NCI-H1092 (cell line): ENCODE results near the gene AARSD1.
"Not testable (repeated sequence)": the region's sequence is repeated elsewhere in the genome, so short reads cannot be mapped to it uniquely, and the experiment has no call there.

Experiments
- DNase-seq: peaks from one replicate; lab custom pipeline; 2025; lab: John Stamatoyannopoulos, UW

AARSD1 gene, protein sequence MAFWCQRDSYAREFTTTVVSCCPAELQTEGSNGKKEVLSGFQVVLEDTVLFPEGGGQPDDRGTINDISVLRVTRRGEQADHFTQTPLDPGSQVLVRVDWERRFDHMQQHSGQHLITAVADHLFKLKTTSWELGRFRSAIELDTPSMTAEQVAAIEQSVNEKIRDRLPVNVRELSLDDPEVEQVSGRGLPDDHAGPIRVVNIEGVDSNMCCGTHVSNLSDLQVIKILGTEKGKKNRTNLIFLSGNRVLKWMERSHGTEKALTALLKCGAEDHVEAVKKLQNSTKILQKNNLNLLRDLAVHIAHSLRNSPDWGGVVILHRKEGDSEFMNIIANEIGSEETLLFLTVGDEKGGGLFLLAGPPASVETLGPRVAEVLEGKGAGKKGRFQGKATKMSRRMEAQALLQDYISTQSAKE

DNA sequence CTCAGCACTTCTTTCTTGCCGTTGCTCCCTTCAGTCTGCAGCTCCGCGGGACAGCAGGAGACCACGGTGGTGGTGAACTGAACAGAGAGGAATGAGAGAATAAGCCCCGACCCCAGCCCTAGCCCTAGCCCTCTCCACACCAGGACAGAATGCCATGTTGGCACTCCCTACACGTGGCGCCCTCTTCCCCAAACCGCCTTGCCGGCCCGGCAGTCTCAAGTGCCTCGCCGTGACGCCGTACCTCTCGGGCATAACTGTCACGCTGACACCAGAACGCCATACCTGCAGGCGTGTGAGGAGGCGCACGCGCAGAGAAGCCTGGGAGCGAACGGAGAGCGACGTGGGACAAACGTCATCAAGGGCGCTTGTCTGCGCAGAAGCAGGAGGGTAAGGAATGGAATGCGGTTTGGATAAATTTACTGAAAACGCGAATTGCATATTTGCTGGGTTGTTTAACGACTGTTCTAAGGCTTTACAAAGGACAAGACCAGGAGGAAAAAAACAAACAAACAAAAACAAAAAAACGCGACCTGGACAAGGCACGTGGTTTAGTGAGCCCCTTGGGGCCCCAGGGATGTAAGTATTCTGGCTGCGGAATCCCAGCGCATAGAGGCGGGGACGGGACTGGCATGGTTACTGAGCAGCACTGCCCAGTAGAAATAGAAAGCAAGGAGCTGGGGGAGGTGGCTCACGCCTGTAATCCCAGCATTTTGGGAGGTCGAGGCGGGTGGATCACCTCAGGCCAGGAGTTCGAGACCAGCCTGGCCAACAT is at the start of gene AARSD1:
TSS of gene AARSD1 (minus strand) at position 294 of the 772 bp plus-strand sequence. CDS start at position 280, 14 bp downstream.
- DNase-seq: peak; percentile 90

DNA sequence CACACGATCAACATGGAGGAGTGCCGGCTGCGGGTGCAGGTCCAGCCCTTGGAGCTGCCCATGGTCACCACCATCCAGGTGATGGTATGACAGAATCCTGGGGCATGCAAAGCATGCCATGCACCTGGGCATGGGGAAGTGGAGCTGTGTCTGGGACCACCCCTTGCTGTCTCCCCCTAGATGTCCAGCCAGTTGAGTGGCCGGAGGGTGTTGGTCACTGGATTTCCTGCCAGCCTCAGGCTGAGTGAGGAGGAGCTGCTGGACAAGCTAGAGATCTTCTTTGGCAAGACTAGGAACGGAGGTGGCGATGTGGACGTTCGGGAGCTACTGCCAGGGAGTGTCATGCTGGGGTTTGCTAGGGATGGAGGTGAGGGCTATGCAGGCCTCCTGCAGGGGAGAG is 49.0 kb upstream of the AARSD1 start:
- no peak for DNase-seq

DNA sequence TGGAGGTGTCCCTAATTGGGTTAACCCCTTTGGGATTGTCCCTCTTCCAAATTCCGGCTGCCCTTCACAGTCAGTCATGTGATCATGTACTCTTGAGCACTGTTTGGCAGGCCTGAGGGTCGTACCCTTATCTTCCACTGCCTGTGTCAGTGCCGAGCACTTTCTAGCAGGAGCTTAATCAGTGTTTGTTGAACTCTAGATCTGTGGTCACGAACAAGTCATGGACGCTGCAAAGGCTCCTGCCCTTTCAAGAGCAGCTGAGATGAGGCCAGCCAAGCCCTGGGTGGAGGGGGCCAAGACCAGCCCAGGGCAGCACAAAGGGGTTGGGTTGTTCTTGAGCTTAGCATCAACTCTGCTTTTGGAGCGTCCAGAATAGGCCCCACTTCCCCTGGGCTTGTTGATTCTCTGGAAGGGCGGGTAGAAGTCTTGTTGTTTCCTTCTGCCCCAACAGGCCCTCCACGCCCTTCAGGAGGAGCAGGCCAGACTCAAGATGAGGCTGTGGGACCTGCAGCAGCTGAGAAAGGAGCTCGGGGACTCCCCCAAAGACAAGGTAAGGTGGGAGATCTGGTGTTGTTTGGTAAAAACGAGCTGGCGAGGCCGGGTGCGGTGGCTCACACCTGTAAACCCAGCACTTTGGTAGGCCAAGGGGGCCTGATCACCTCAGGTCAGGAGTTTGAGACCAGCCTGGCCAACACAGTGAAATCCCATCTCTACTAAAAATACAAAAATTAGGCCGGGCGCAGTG is 47.6 kb upstream of the AARSD1 start:
- no peak for DNase-seq

DNA sequence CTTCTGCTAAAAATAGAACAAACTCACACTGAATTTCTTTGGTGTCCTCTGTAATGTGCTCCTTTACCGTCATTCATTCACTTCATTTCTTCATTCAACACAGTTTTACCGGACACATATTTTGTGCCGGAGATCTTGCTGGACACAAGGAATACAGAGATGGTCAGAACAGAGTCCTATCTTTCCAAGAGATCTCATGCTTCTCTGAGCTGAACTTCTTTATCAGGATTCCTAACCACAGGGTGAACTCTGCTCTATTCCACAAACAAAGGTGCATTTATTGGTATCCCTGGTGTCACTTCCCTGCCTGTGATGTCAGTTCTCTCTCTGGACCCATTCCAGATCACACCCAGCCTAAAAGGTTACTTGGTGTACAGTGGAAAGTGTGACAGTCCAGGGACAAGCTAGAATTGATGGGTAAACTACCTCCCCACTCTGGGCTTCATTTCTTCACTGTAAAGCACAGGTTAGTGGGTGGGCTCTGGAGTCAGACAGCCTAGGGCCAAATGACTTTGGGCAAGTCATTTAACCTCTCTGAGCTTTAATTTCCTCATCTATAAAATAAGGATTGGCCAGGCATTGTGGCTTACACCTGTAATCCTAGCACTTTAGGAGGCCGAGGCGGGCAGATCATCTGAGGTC is 46.5 kb upstream of the AARSD1 start:
- no peak for DNase-seq

DNA sequence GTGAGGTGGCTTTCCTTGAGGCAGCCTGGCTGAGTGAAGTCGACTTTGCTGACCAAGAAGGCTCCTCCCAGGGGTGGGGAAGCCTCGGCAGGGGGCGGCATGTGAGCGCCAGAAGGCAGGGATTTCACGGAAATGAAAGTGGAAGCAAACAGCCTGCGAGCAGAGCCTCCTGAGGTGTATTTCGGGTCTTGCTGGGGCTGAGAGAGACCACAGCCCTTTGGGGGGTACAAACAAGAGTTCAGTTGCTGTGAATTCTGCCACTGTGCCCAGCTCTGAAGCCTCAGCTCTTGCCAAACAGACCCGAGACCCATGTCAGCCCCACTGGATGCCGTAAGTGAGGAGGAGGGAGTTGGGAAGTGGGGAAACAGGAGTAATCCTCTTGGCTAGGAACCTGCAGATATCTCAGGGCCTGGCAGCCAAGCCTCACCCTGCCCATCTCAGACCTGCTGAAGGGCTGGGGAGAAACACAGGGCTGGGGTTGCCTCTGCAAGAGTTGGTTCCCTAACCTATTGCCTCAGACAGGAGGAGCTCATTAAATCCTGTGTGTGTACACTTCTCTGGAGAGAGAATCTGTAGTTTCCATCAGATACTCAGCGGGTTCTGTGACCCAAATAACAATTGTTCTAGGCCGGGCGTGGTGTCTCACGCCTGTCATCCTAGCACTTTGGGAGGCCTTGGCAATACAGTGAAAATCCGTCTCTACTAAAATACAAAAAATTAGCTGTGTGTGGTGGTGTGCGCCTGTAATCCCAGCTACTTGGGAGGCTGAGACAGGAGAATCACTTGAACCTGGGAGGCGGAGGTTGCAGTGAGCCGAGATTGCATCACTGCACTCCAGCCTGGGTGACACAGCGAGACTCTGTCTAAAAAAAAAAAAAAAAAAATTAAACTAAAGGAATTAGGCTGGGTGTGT is 42.6 kb upstream of the AARSD1 start, which contains the start of gene IFI35:
TSS of gene IFI35 (plus strand) at position 146 of the 913 bp plus-strand sequence. CDS start at position 310, 164 bp downstream.
- no peak for DNase-seq

DNA sequence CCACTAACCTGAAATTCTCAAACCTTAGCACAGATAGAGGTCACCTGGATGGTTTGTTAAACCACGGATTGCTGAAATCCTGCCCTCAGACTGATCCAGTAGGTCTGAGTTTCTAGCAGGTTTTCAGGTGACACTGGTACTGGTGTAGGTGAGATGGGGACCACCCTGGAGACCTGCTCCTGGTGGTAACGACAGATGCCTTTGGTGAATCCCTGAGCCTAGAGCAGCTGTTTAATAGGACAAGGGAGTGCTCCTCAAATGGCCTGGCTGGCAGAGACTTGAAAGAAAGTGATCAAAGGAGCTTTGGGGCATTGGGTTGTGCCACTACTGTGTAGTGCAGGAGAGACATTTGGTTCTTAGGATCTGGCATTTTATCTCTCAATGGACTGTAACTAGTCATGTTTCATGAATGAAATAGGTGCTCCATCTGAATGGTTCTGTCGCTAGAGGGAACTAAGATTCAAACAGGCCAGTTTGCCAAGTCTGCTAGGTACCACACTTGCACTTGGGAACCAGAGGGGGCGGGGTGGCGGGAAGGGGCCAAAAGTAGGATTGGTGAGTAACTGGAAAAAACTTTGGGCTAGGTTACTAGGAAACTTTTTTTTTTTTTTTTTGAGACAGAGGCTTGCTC is 39.4 kb upstream of the AARSD1 start:
- no peak for DNase-seq

DNA sequence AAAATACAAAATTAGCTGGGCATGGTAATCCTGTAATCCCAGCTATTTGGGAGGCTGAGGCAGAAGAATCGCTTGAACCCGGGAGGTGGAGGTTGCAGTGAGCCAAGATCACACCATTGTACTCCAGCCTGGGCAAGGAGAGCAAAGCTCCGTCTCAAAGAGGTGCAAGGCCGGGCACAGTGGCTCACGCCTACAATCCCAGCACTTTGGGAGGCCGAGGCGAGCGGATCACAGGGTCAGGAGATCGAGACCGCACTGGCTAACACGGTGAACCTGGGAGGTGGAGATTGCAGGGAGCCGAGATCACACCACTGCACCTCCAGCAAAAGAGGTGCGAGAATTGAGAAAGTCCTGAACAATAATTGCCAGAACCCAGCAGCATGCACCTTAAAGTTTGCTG is 36.6 kb upstream of the AARSD1 start:
- DNase-seq: not testable (repeated sequence)

DNA sequence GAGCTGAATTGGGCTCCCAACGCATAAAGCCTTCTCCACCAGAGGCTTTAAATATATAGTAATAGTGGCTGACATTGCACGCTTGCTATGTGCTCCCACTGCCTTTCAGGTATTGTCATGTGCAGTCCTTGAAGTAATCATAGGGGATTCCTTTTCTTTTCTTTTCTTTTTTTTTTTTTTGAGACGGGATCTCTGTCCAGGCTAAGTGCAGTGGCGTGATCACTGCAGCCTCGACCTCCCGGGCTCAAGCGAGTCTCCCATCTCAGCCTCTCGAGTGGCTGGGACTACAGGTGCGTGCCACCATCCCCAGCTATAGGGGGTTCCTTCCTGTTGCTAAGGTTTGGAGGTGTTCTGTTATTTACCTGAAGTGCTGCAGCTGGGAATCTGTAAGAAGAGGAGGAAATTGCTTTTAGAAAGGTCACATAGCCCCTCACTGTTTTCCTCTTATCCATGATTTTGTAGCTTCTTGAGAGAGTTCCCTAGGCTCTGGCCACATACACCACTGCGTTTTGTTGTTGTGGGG is 34.8 kb upstream of the AARSD1 start:
- DNase-seq: no peak

DNA sequence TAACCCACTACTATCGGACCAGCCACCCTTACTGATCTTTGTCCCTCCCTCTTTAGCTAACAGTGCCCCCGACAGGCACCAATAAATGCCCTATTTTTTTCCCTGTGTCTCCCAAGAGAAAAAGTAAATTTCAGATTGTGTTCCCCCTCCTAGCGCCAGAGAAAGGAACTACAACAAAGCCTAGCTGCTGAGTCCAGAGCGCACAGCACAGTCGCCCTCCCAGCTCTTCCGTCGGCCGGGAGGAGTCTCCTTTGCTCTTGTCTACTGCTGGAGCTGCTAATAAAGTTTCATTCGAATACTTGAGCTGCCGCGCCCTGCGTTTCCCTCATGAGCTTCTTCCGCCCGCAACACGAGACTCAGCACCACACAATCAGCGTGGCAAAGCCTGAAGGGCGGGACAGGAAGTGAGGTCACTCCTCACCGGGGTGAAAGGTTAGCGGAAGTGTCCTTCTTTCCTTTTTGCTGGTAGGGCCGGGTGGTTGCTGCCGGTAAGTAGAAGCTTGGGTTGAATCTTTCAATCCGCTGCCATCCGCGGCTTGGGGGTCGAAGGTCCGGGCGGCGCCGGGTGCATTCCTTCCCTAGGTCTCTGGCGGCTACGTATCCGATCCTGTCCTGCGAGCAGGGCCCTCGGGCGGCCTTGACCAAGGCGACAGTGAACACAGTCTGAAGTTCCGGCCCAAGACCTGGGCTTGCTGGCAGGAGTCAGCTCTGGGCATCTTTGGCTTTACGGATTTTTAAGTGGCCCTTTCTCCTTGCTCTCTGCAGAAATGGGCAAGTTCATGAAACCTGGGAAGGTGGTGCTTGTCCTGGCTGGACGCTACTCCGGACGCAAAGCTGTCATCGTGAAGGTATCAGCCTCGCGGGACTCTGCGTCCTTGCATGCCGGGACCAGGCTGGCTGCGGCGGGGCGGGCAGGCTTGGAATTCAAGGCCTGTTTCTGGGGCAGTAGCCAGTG is 34.0 kb upstream of the AARSD1 start, which contains the start of gene RPL27:
TSS of gene RPL27 (plus strand) at position 436 of the 955 bp plus-strand sequence. CDS start at position 768, 332 bp downstream.
- DNase-seq: peak; percentile 99

DNA sequence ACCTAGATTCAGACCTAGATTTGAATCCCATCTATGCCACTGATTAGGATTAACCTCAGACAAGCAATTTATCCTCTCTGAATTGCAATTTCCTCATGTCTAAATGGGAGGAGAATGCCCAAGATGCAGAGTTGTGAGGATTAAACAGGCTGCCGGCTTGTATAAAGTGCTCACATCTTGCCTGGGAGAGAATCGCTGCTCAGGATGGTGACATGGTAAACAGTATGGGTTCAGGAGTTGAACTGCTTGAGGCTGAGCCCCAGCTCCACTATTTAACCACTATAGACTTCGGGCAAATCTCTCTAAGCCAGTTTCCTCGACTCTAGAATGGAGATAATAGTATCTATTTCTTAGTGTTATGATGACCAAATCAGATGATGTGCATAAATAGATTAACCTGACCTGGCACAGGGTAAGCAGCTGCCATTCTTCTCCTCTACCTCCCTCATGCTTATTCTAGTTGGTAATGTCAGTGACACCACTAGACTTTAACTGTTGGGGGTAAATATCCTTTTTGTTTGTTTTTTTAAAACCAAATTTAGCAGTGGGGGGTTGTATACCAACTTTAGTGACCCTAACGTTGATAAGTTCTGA is 33.2 kb upstream of the AARSD1 start:
- DNase-seq: no peak

DNA sequence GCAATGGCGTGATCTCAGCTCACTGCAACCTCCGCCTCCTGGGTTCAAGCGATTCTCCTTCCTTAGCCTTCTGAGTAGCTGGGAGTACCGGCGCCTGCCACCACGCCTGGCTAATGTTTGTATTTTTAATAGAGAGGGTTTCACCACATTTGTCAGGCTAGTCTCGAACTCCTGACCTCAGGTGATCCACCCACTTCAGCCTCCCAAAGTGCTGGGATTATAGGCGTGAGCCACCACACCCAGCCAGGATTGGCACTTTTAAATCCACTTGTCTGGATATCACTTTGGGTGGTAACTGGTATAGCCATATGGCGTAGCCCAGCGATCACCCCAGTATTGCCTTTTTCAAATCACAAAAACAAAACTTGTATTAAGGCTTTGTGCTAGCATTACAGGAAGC is 29.7 kb upstream of the AARSD1 start:
- DNase-seq: not testable (repeated sequence)

DNA sequence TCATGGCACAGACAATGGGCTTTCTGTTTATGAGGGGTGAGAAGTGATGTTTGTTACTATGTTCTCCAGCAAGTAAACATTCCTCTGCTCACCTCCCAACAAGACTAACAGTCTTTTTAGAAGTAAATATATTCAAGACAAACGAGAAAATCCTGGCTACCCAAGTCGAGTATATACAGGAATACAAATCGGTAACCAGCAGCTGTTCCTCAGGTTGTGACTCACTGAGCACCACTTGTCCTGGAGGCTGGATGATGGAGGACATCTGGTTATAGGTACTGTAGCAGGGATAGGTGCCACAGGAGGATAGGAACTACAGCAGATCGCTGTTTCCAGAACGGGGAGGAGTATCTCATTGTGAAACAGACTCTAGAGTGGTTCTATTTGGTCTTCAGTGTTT is 28.6 kb upstream of the AARSD1 start:
- DNase-seq: no peak

DNA sequence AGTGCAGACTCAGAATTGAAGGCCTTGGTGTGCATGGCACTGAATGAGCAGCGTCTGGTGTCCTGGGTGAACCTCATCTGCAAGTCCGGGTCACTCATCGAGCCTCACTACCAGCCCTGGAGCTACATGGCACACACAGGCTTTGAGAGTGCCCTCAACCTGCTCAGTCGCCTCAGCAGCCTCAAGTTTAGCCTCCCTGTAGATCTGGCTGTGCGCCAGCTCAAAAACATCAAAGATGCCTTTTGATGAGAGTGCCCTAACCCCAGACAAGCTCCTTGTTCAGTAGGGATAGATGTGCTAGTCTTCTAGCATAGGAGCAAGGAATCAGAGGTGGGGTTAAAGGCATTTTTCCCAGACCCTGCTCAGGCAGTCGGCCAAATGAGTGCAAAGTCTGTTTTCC is 27.2 kb upstream of the AARSD1 start:
- no peak for DNase-seq

DNA sequence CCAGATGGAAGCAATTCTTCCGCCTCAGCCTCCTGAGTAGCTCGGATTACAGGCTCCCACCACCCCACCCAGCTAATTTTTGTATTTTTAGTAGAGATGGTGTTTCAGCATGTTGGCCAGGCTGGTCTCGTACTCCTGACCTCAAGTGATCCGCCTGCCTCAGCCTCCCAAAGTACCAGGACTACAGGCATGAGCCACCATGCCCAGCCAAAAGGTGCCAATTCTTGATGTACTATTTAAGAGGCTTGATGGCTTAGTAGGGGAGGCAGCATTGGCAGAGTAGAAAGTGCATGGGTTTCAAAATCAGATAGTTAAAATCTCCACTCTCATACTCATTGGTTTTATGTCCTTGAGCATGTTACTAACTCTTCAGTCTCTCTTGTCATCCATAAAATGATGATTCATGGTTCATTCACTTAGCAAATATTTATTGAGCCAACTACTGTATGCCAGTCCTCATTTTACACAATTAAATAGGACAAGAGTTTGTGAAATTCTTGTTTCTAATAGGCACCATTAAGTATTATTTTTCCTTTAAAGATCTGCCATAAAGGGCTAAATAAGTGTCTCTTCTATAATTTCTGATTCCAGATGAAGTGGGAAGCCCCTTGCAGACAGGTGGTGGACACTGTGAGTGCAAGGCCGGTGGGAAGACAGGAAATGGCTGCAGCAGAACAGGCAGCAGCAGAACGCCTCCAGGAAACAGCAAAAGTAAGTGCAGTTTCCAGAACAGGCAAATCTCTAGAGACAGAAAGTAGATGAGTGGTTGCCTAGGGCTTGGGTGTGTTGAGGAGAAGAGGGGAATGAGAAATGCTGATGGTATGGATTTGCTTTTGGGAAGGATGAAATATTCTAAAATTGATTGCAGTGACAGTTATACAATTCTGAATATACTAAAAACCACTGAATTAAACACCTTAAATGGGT is 25.7 kb upstream of the AARSD1 start:
- DNase-seq: no peak

DNA sequence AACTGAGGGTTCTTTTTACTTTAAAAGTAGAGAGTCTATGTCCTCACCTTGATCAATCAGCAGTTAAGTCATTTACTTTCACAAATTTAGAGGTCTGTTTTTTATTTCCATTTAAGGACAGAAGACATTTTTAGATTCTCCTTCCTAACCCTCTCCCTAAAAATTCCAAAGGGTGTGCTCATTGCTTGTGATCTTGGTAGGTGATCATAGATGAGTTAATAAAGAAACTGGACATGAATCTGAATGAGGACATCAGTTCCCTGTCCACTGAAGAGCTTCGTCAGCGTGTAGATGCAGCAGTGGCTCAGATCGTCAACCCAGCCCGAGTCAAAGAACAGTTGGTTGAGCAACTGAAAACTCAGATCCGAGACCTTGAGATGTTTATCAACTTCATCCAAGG is 24.9 kb upstream of the AARSD1 start:
- no peak for DNase-seq

DNA sequence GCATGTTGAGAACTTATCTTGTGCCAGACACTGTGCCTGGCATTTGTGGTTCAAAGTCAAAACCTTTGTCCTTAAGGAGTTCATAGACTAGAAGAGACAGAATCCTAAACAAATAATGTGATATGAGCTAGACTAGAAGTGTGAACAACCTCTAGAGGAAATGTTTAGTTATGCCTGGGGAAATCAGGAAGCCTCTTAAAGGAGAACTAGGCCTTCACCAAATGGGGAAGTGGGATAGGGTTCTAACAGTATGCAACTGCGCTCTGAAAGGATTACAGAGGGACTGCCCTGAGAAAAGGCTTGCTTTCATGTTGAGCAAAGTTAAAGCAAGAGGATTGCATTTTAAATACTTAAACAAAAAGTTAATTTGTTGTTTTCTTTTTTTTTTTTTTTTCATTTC is 21.0 kb upstream of the AARSD1 start:
- no peak for DNase-seq

DNA sequence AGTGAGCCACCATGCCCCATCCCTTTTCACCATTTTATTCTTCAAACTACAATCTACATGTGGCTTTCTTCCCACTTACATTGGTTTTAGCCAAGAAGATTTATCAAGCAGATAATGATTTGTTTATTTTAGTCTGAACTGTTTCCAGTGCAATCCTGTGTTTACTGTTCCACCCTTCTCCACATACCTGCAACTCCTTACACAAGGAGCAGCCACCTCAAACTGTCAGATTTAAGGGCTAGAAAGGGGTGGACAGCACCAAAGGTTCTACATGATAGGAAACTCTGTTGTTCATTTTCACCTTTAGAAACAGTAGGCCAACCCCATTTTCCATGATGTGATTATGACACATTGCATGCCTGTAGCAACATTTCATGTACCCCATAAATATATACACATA is 18.0 kb upstream of the AARSD1 start:
- DNase-seq: no peak
